Stimulated activated naive B cell treated with anti-CD40 and anti-IgM and Interleukin-4, amounts not matched to agents 10 μg/mL and 1 μg/mL and 100 μg/mL, for 72 hours (primary cell): Measurements from ENCODE around the gene TVP23A.

Source experiments
- ATAC-seq, 2 donors: fragments of 150-1000 bp; cut with Tn5 transposase; replicated peaks; 2 replicates each; pipeline ENCODE4 v1.10.0; 2021; ENCODE audit warnings: moderate library complexity in 1 of 2
- DNase-seq: peaks from one replicate; pipeline ENCODE4 v3.0.0; 2021
- H3K27ac Mint-ChIP-seq: one replicate; pipeline ENCODE4 v1.8.0; 2022; ENCODE audit warnings: mild to moderate bottlenecking, mixed read lengths
- H3K27me3 Mint-ChIP-seq, 2 donors: one replicate each; pipeline ENCODE4 v1.8.0; 2022; ENCODE audit warnings: mixed read lengths in 2 of 2
- H3K36me3 Mint-ChIP-seq, 2 donors: one replicate each; pipeline ENCODE4 v1.8.0; 2022; ENCODE audit warnings: mixed read lengths in 2 of 2, mild to moderate bottlenecking in 1 of 2
- H3K4me1 Mint-ChIP-seq, 2 donors: one replicate each; pipeline ENCODE4 v1.8.0; 2022; ENCODE audit warnings: mixed read lengths in 2 of 2, mild to moderate bottlenecking in 1 of 2
- H3K4me3 Mint-ChIP-seq, 2 donors: one replicate each; pipeline ENCODE4 v1.8.0; 2022; ENCODE audit warnings: mild to moderate bottlenecking in 2 of 2, mixed read lengths in 2 of 2, moderate library complexity in 1 of 2
- H3K9me3 Mint-ChIP-seq, 2 donors: one replicate each; pipeline ENCODE4 v1.8.0; 2022; ENCODE audit warnings: mixed read lengths in 2 of 2, mild to moderate bottlenecking in 1 of 2

TVP23A gene

GRCh38 chr16:10849736-10850477 lies 31.3 kb upstream of the TVP23A start:
- no peak for DNase-seq
- H3K27me3 Mint-ChIP-seq, result no peaks in the 10 kb centered on the region
- peaks cover 3 to 4% of the 10 kb centered on the region in 2 donors for H3K9me3 Mint-ChIP-seq
- H3K4me1 Mint-ChIP-seq, result peaks cover 34 to 60% of the 10 kb centered on the region in 2 donors
- peak overlapping the region; percentile 59 for H3K27ac Mint-ChIP-seq
- ATAC-seq, result no peak
- no peak overlapping the region for H3K4me3 Mint-ChIP-seq
- H3K36me3 Mint-ChIP-seq, result peaks cover 0 to 7% of the 10 kb centered on the region in 2 donors

- Mint-ChIP-seq H3K27me3 (no peaks in the 10 kb centered on the region), H3K4me3 (peak overlapping the region in 1 of 2 donors; percentile 52), H3K4me1 (peaks cover 36 to 54% of the 10 kb centered on the region in 2 donors), H3K27ac (peak overlapping the region; percentile 10), H3K36me3 (peaks cover 0 to 3% of the 10 kb centered on the region in 2 donors), H3K9me3 (no peaks in the 10 kb centered on the region)
- ATAC-seq (no peak), DNase-seq (no peak)
These were observed 28.6 kb upstream of the TVP23A start for GRCh38 chr16:10847176-10847575.

GRCh38 chr16:10846213-10846998 lies 27.8 kb upstream of the TVP23A start:
- Mint-ChIP-seq H3K4me3 (peak overlapping the region; percentile 39 to 52), H3K36me3 (peaks cover 0 to 3% of the 10 kb centered on the region in 2 donors), H3K27me3 (no peaks in the 10 kb centered on the region), H3K4me1 (peaks cover 31 to 51% of the 10 kb centered on the region in 2 donors), H3K9me3 (no peaks in the 10 kb centered on the region), H3K27ac (no peak overlapping the region)
- no peak for DNase-seq
- ATAC-seq, result no peak

GRCh38 chr16:10840703-10841102 lies 22.1 kb upstream of the TVP23A start:
- Mint-ChIP-seq H3K9me3 (no peaks in the 10 kb centered on the region), H3K4me3 (no peak overlapping the region), H3K27ac (no peak overlapping the region), H3K36me3 (peaks cover 0 to 1% of the 10 kb centered on the region in 2 donors), H3K4me1 (peaks cover 26 to 29% of the 10 kb centered on the region in 2 donors), H3K27me3 (no peaks in the 10 kb centered on the region)
- ATAC-seq (no peak), DNase-seq (no peak)

GRCh38 chr16:10839279-10839666 lies 20.7 kb upstream of the TVP23A start:
- Mint-ChIP-seq H3K4me3 (no peak overlapping the region), H3K27me3 (no peaks in the 10 kb centered on the region), H3K36me3 (peaks cover 1 to 2% of the 10 kb centered on the region in 2 donors), H3K4me1 (peaks cover 40 to 41% of the 10 kb centered on the region in 2 donors), H3K27ac (no peak overlapping the region), H3K9me3 (no peaks in the 10 kb centered on the region)
- ATAC-seq, result no peak
- DNase-seq, result no peak

- Mint-ChIP-seq H3K36me3 (peaks cover 1 to 4% of the 10 kb centered on the region in 2 donors), H3K27ac (no peak overlapping the region)
These were observed 20.2 kb upstream of the TVP23A start for GRCh38 chr16:10838621-10839278.

GRCh38 chr16:10836174-10836853 lies 17.7 kb upstream of the TVP23A start:
- H3K4me1 Mint-ChIP-seq, result peaks cover 50 to 60% of the 10 kb centered on the region in 2 donors
- no peak overlapping the region for H3K27ac Mint-ChIP-seq
- no peaks in the 10 kb centered on the region for H3K27me3 Mint-ChIP-seq
- DNase-seq (no peak), ATAC-seq (peak in 1 of 2 donors; percentile 27)
- no peaks in the 10 kb centered on the region for H3K9me3 Mint-ChIP-seq
- no peak overlapping the region for H3K4me3 Mint-ChIP-seq
- H3K36me3 Mint-ChIP-seq, result peaks cover 1 to 4% of the 10 kb centered on the region in 2 donors

More at GRCh38 chr16:10838621-10839278, 20.2 kb upstream of the TVP23A start:
- Mint-ChIP-seq H3K27me3 (no peaks in the 10 kb centered on the region), H3K4me1 (peaks cover 43 to 45% of the 10 kb centered on the region in 2 donors), H3K9me3 (no peaks in the 10 kb centered on the region), H3K4me3 (no peak overlapping the region)
- DNase-seq (no peak), ATAC-seq (no peak)

GRCh38 chr16:10835281-10835931 lies 16.8 kb upstream of the TVP23A start:
- DNase-seq (peak; percentile 79), ATAC-seq (peak; percentile 82 to 87)
- Mint-ChIP-seq H3K4me3 (no peak overlapping the region), H3K27me3 (no peaks in the 10 kb centered on the region), H3K4me1 (peaks cover 50 to 69% of the 10 kb centered on the region in 2 donors), H3K9me3 (no peaks in the 10 kb centered on the region), H3K36me3 (peaks cover 1 to 4% of the 10 kb centered on the region in 2 donors), H3K27ac (peak overlapping the region; percentile 75)

GRCh38 chr16:10834766-10835165 lies 16.2 kb upstream of the TVP23A start:
- peaks cover 50 to 74% of the 10 kb centered on the region in 2 donors for H3K4me1 Mint-ChIP-seq
- no peak for ATAC-seq

GRCh38 chr16:10834130-10834529 lies 15.5 kb upstream of the TVP23A start:
- Mint-ChIP-seq H3K36me3 (peaks cover 1 to 4% of the 10 kb centered on the region in 2 donors), H3K4me1 (peaks cover 54 to 80% of the 10 kb centered on the region in 2 donors), H3K27me3 (no peaks in the 10 kb centered on the region), H3K27ac (peak overlapping the region; percentile 45), H3K4me3 (no peak overlapping the region), H3K9me3 (no peaks in the 10 kb centered on the region)
- DNase-seq (no peak), ATAC-seq (peak in 1 of 2 donors; percentile 7)

More at GRCh38 chr16:10834766-10835165, 16.2 kb upstream of the TVP23A start:
- Mint-ChIP-seq H3K4me3 (no peak overlapping the region), H3K27me3 (no peaks in the 10 kb centered on the region), H3K36me3 (peaks cover 1 to 4% of the 10 kb centered on the region in 2 donors), H3K27ac (peak overlapping the region; percentile 75), H3K9me3 (no peaks in the 10 kb centered on the region)
- no peak for DNase-seq

- Mint-ChIP-seq H3K27me3 (no peaks in the 10 kb centered on the region), H3K4me1 (peaks cover 62 to 88% of the 10 kb centered on the region in 2 donors), H3K4me3 (no peak overlapping the region), H3K27ac (peak overlapping the region; percentile 89), H3K36me3 (peaks cover 1 to 4% of the 10 kb centered on the region in 2 donors), H3K9me3 (no peaks in the 10 kb centered on the region)
- DNase-seq (peak; percentile 49), ATAC-seq (peak; percentile 35 to 41)
These were observed 14.7 kb upstream of the TVP23A start for GRCh38 chr16:10833271-10833670.

GRCh38 chr16:10831894-10832886 lies 13.6 kb upstream of the TVP23A start:
- Mint-ChIP-seq H3K4me1 (peaks cover 61 to 94% of the 10 kb centered on the region in 2 donors), H3K9me3 (no peaks in the 10 kb centered on the region), H3K27ac (peak overlapping the region; percentile 90), H3K27me3 (no peaks in the 10 kb centered on the region), H3K4me3 (peak overlapping the region in 1 of 2 donors; percentile 57), H3K36me3 (peaks cover 1 to 4% of the 10 kb centered on the region in 2 donors)
- ATAC-seq (peak; percentile 37 to 38), DNase-seq (peak; percentile 48)
